SU-DHL-6 (cell line): Measurements from ENCODE around the gene XKRX.

ENCODE experiments used
- H2AFZ ChIP-seq: fragments of 200-600 bp; sonication (generic); 2 replicates; pipeline ENCODE4 v1.6.1; 2014; ENCODE audit warnings: low read depth, mild to moderate bottlenecking, moderate library complexity, mixed read lengths, antibody characterized with exemption, low read length; ENCODE audit not compliant: severe bottlenecking
- H3F3A ChIP-seq: fragments of 200-600 bp; shearing (Covaris generic); 2 replicates; pipeline ENCODE4 v1.6.0; 2016; ENCODE audit warnings: antibody characterized with exemption, mild to moderate bottlenecking; ENCODE audit not compliant: insufficient read depth
- H3K27ac ChIP-seq: fragments of 200-600 bp; sonication (generic); 2 replicates; pipeline ENCODE4 v1.5.1; 2016; ENCODE audit warnings: low read depth, mild to moderate bottlenecking, low read length, moderate library complexity, mixed read lengths
- H3K27me3 ChIP-seq: fragments of 200-600 bp; sonication (generic), shearing (Covaris generic); 2 replicates; pipeline ENCODE4 v1.6.0; 2014; ENCODE audit warnings: mild to moderate bottlenecking, low read length
- H3K36me3 ChIP-seq: fragments of 200-600 bp; sonication (generic); 2 replicates; pipeline ENCODE4 v1.6.1; 2014; ENCODE audit warnings: mild to moderate bottlenecking, low read length, mixed read lengths
- H3K4me2 ChIP-seq: fragments of 300-600, 200-600 bp; shearing (Covaris generic), sonication (generic); 2 replicates; pipeline ENCODE4 v1.6.0; 2014; ENCODE audit warnings: low read length, low read depth, mild to moderate bottlenecking; ENCODE audit not compliant: poor library complexity, severe bottlenecking
- H3K4me3 ChIP-seq: fragments of 200-600 bp; sonication (generic); 2 replicates; pipeline ENCODE4 v1.5.1; 2014; ENCODE audit warnings: antibody characterized with exemption, low read length, mild to moderate bottlenecking, mixed read lengths; ENCODE audit not compliant: insufficient read depth, poor library complexity, severe bottlenecking
- H3K79me2 ChIP-seq: fragments of 200-600 bp; sonication (generic); 2 replicates; pipeline ENCODE4 v1.6.1; 2014; ENCODE audit warnings: mild to moderate bottlenecking, low read length, moderate library complexity; ENCODE audit not compliant: insufficient read depth
- H3K9ac ChIP-seq: fragments of 200-600 bp; sonication (generic); 2 replicates; pipeline ENCODE4 v1.7.0; 2014; ENCODE audit warnings: mild to moderate bottlenecking, low read length
- H3K9me2 ChIP-seq: fragments of 200-600 bp; sonication (generic); replicated peaks from 2 replicates; pipeline ENCODE4 v1.6.1; 2014; ENCODE audit warnings: low read length; ENCODE audit not compliant: insufficient read depth
- H3K9me3 ChIP-seq: fragments of 200-600 bp; sonication (generic); 2 replicates; pipeline ENCODE4 v1.6.1; 2014; ENCODE audit warnings: low read length, mixed read lengths; ENCODE audit not compliant: insufficient read depth
- H4K20me1 ChIP-seq: fragments of 200-600 bp; sonication (generic); 2 replicates; pipeline ENCODE4 v1.6.1; 2014; ENCODE audit warnings: low read depth, mild to moderate bottlenecking, antibody characterized with exemption, low read length, moderate library complexity, mixed read lengths
- CTCF ChIP-seq: fragments of 200-600 bp; sonication (generic); IDR thresholded peaks from one replicate; pipeline ENCODE4 v1.5.1; 2017; ENCODE audit warnings: antibody characterized with exemption, mild to moderate bottlenecking, low read length, moderate library complexity; ENCODE audit not compliant: insufficient read depth, poor library complexity, severe bottlenecking
- EZH2phosphoT487 ChIP-seq: fragments of 200-600 bp; sonication (generic), shearing (Covaris generic); conservative IDR thresholded peaks from 2 replicates; pipeline ENCODE4 v1.6.1; 2018; ENCODE audit warnings: mild to moderate bottlenecking, antibody characterized with exemption, low read length, moderate library complexity, mixed read lengths

XKRX gene

GRCh38 chrX:100973411-100973810, 44.7 kb upstream of the XKRX start:
- H3K4me2 ChIP-seq: no peak overlapping the region
- no peaks in the 10 kb centered on the region for H3K9me3 ChIP-seq

GRCh38 chrX:100969936-100970335, 41.2 kb upstream of the XKRX start:
- TF ChIP-seq CTCF: no peak
- TF ChIP-seq EZH2phosphoT487: no peak
- H2AFZ ChIP-seq: no peak overlapping the region
- H3K27me3 ChIP-seq: no peaks in the 10 kb centered on the region
- H3K27ac ChIP-seq: no peak overlapping the region
- H3K36me3 ChIP-seq: no peaks in the 10 kb centered on the region
- H4K20me1 ChIP-seq: no peaks in the 10 kb centered on the region
- no peak overlapping the region for H3K9ac ChIP-seq
- H3K9me3 ChIP-seq: no peaks in the 10 kb centered on the region
- H3K4me2 ChIP-seq: no peak overlapping the region
- no peaks in the 10 kb centered on the region for H3K79me2 ChIP-seq
- no peaks in the 10 kb centered on the region for H3K9me2 ChIP-seq
- no peaks in the 10 kb centered on the region for H3F3A ChIP-seq
- H3K4me3 ChIP-seq: no peak overlapping the region

More at GRCh38 chrX:100973411-100973810, 44.7 kb upstream of the XKRX start:
- Histone ChIP-seq H3K27ac (no peak overlapping the region), H4K20me1 (no peaks in the 10 kb centered on the region), H3K9me2 (no peaks in the 10 kb centered on the region), H3K4me3 (no peak overlapping the region), H3K79me2 (no peaks in the 10 kb centered on the region), H2AFZ (no peak overlapping the region), H3K27me3 (no peaks in the 10 kb centered on the region), H3K9ac (no peak overlapping the region), H3F3A (no peaks in the 10 kb centered on the region), H3K36me3 (no peaks in the 10 kb centered on the region)
- TF ChIP-seq CTCF (no peak), EZH2phosphoT487 (no peak)

- Histone ChIP-seq H3K27me3 (no peaks in the 10 kb centered on the region), H3K9me3 (no peaks in the 10 kb centered on the region), H3K79me2 (no peaks in the 10 kb centered on the region), H3F3A (no peaks in the 10 kb centered on the region), H3K36me3 (no peaks in the 10 kb centered on the region), H3K9me2 (no peaks in the 10 kb centered on the region), H3K9ac (no peak within 1 kb of the TSS), H3K27ac (no peak within 1 kb of the TSS), H3K4me3 (no peak within 1 kb of the TSS), H2AFZ (no peak within 1 kb of the TSS), H3K4me2 (no peak within 1 kb of the TSS), H4K20me1 (no peaks in the 10 kb centered on the region)
- TF ChIP-seq CTCF (no peak), EZH2phosphoT487 (no peak)
Observed at GRCh38 chrX:100969408-100969807, 40.7 kb upstream of the XKRX start, which contains the start of gene ARL13A. Gene ARL13A (plus strand): TSS chrX:100969708. CDS start chrX:100973690, 3,982 bp downstream.
